NCI-H2081 (cell line): Measurements from ENCODE around the gene MSTO1.
"Not testable (repeated sequence)": the region's sequence is repeated elsewhere in the genome, so short reads cannot be mapped to it uniquely, and the experiment has no call there.

Source experiments
- DNase-seq, 2 experiments: peaks; one replicate each; lab custom pipeline; 2025; lab: John Stamatoyannopoulos, UW

The MSTO1 gene

GRCh38 chr1:155613226-155613625, 3.2 kb downstream of the MSTO1 start:
- not testable (repeated sequence) for DNase-seq

DNA sequence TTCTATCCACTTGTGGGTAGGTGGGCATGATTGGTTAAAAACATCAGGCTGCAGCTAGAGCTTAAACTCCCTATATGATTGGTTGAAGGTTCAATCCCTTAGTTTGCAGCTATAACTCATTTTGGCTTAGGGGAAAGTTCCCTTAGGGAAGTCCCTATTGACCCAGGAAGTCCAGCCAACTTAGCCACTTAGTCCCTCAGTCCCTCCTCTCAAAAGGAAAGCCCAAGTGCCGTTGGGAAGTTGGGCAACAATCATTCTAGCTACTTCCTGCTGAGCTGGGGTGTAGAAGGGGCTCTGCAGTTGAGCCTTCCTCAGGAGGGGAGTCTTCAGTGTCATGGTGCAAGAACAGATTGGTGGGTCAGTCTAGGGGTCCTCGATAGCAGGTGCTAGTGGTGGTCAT, 12.2 kb downstream of the MSTO1 start:
- DNase-seq = no peak

- no peak for DNase-seq
These were observed 13.3 kb downstream of the MSTO1 start for GRCh38 chr1:155623357-155623756.

DNA sequence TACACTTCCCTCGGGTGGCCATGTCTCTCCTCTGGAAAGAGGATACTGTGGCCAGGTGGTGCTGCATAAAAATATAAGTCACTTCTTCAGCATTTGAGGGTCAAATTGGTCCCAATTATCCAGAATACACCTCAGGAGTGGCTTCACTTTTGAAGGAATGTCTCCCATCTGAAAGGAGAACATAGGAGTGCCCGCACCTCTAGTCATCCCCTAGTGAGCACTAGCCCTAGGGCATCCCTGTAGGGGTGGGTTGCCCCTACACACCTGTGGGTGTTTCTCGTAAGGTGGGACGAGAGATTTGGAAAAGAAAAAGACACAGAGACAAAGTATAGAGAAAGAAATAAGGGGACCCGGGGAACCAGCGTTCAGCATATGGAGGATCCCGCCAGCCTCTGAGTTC, 16.4 kb downstream of the MSTO1 start:
- not testable (repeated sequence) for DNase-seq

GRCh38 chr1:155636397-155637153, 26.6 kb downstream of the MSTO1 start:
- no peak for DNase-seq

DNA sequence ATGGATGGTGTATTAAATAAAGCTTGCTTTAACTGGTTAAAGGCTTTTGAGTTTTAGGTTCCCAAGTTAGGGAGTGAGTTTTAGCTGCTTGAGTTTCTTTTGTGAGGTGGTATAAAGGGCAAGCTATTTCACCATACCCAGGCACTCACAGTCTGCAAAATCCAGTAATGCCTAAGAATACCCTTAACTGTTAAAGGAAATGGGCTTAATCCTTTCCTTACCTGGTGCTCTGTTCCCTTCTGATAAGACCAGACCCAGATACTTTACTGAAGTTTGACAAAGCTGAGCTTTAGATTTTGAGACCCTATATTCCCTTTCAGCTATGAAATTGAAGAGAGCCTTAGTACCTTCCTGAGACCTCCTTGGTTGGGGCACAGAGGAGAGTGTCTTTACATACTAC, 30.3 kb downstream of the MSTO1 start:
- no peak for DNase-seq

DNA sequence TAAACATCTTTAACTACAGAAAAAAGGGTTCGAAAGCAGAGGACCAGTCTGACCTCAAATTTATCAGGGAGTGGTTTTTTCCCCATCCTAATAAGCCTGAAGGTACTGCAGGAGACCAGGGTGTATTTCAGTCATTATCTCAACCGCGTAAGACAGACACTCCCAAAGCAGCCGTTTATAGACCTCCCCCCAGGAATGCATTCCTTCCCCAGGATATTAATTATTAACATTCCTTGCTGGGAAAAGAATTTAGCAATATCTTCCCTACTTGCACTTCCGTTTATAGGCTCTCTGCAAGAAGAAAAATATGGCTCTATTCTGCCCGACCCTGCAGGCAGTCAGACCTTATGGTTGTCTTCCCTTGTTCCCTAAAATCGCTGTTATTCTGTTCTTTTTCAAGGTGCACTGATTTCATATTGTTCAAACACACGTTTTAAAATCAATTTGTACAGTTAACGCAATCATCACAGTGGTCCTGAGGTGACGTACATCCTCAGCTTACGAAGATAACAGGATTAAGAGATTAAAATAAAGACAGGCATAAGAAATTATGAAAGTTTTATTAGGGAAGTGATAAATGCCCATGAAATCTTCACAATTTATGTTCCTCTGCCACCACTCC, 32.7 kb downstream of the MSTO1 start:
- not testable (repeated sequence) for DNase-seq

GRCh38 chr1:155643230-155643629, 33.2 kb downstream of the MSTO1 start:
- no peak for DNase-seq

- DNase-seq = no peak
These were observed 35.1 kb downstream of the MSTO1 start for GRCh38 chr1:155645034-155645598.

DNA sequence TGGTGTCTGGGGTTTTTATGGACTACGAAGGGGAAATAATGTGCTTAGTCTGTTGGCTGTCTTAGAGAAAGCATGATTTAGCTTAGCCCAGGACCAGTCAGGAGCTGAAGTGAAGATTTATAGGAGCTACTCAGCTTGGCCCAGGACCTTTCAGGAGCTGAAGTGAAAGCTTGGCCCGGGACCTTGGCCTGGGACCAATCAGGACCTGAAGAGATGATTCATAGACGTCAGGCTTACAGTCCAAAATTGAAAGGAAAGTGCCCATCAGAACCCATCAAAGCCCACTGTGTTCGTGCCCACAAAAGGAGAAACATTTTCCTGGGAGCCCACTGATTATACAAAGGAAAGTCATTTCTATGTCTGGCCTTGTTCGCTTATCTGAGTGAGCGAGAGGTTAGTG, 35.6 kb downstream of the MSTO1 start:
- DNase-seq = no peak

DNA sequence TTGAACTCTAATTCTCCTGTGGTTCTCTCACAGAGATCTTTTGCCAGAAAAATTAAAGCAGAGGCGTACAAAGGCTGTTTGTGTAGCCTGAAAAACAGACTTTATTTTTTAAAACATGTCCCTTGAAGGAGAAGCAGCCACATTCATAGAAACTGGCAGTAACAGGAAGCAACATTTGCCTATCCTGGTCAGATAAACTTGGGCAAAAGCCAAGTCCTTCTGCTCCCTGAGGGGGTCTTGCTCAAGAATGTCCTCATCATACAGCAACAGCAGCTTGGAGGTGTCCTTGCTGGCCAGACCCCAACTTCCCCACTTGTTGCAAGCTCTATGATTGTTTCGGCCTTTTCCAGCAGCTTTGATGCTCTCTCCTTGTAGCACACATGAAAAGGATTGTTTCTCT, 36.3 kb downstream of the MSTO1 start:
- DNase-seq = no peak

DNA sequence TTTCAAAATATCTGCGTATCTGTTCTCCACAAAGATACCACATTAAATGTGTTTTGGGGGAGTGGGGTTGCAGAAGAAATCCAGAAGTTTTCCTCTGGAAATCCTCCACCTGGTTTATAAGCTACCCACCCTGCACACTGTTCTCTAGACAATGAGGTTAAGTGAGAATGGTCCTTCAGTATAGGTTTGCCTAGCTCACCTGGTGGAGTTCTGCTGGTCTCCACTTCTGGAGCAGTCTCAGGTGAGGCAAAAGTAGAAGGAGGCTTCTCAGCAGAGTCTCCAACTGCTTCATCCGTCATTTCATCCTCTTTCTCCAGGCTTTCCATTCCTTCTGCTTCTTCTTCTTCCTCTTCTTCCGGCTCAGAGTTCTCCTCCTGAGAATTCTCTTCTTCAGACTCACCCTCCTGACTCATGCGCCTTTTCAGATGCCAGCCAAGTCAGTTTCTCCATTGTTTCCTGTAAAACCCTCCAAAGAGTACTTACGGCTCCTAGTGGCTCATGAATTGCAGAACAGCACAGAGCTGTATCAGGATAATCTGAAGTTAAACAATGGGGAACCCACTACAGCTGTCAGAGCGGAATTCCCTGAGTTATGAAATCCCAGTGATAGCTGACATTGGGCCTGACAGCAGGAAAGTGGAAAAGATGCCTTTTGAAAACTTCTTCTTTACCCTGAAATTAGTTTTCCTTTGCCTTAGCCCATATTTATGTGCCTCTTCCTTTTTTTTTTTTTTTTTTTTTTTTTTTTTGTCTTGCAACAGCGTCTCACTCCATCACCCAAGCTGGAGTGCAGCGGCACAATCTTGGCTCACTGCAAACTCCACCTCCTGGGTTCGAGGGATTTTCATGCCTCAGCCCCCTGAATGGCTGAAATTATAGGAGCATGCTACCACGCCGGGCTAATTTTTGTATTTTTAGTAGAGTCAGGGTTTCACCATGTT, 38.5 kb downstream of the MSTO1 start:
- no peak for DNase-seq

DNA sequence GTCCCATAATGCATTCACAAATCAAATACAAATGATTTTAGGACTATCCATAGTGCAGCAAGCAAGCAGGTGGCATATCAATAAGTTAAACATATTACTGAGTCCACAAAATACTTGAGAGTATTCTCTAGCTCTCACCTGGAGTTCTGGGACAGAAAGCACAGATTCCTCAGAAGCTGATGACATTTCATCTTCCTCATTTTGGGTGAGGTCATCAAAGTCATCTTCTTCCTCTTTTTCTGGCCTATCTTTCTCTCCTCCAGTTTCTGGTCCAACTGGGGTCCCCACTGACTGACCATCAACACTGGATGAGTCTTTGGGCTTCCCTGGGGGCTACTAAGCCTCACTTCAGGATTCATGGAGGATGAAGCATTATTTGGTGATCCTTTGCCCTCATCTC, 39.7 kb downstream of the MSTO1 start:
- no peak for DNase-seq

GRCh38 chr1:155650231-155650757, 40.3 kb downstream of the MSTO1 start:
- DNase-seq = no peak

GRCh38 chr1:155651861-155652661, 42.0 kb downstream of the MSTO1 start:
- no peak for DNase-seq

- no peak for DNase-seq
These were observed 42.9 kb downstream of the MSTO1 start for GRCh38 chr1:155652951-155653350.

- DNase-seq = peak in 1 of 2 experiments; percentile 34
These were observed 47.4 kb downstream of the MSTO1 start for GRCh38 chr1:155657463-155657862.

DNA sequence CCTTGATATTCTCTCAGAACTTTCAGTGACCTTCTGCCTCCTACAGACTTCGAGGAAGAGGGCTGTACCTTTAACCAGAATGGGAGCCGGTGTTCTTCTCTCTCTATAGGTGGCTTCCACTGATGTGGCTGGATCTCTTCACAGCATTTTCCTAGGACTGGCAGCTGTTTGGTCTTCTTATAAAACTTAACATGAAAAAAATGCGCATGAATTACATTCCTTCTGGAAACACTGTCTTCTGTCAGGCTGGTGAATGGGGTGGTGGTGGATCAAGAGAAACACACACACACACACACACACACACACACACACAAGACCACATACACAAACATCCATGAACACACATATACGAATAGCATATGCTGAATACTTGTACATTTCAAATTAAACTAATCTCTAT, 51.2 kb downstream of the MSTO1 start:
- not testable (repeated sequence) for DNase-seq
